SK-N-SH (cell line): ENCODE data around the gene SCUBE3. TPM values are rescaled to one million over a fixed set of nuclear protein-coding genes. Genes with fewer than 3 reads are reported as not detected.

ENCODE experiments used
- CTCF ChIA-PET: fragments of 300-600, 350-600 bp; formaldehyde crosslinking; extraction: SDS; loops from one replicate; lab custom pipeline; 2021; lab: Yijun Ruan, JAX
- POLR2A ChIA-PET: fragments of 350-600 bp; sonication (Branson Sonifier 250); formaldehyde crosslinking; extraction: SDS; loops from one replicate; lab custom pipeline; 2020; ENCODE audit warnings: antibody characterized with exemption, inconsistent platforms; lab: Yijun Ruan, JAX
- DNase-seq: peaks from one replicate; pipeline ENCODE4 v3.0.0; 2012
- H2AFZ ChIP-seq: fragments of 200-600 bp; sonication (generic); 2 replicates; pipeline ENCODE4 v1.8.1; 2016; ENCODE audit warnings: antibody characterized with exemption, mild to moderate bottlenecking, low read depth
- H3F3A ChIP-seq: fragments of 200-600 bp; sonication (generic); replicated peaks from 2 replicates; pipeline ENCODE3; 2016; ENCODE audit warnings: antibody characterized with exemption, mild to moderate bottlenecking; ENCODE audit not compliant: insufficient read depth
- H3K27ac ChIP-seq, 2 experiments: fragments of 200-500 bp in 1 of 2; fragments of 200-600 bp in 1 of 2; sonication (Bioruptor generic) in 1 of 2; sonication (generic), shearing (Covaris generic) in 1 of 2; 2 replicates each; pipeline versions ENCODE4 v1.5.1 to v1.6.1; 2014 to 2016; ENCODE audit warnings: low read depth in 2 of 2, inconsistent platforms in 1 of 2, low read length in 1 of 2, mild to moderate bottlenecking in 1 of 2, mixed read lengths in 1 of 2
- H3K27me3 ChIP-seq: fragments of 200-600 bp; sonication (generic), shearing (Covaris generic); 2 replicates; pipeline ENCODE4 v1.6.1; 2016; ENCODE audit warnings: mixed run types; ENCODE audit not compliant: insufficient read depth
- H3K36me3 ChIP-seq, 2 experiments: fragments of 200-500 bp in 1 of 2; fragments of 200-600 bp in 1 of 2; sonication (Bioruptor generic) in 1 of 2; sonication (generic) in 1 of 2; replicated peaks in 1 of 2; 2 replicates each; pipeline versions ENCODE3 to v1.5.1; 2014 to 2016; ENCODE audit warnings: low read length in 1 of 2, mild to moderate bottlenecking in 1 of 2; ENCODE audit not compliant: insufficient read depth in 2 of 2, control insufficient read depth in 1 of 2
- H3K4me1 ChIP-seq, 2 experiments: fragments of 200-500 bp in 1 of 2; fragments of 200-600 bp in 1 of 2; sonication (Bioruptor generic) in 1 of 2; sonication (generic), shearing (Covaris generic) in 1 of 2; 2 replicates each; pipeline versions ENCODE4 v1.5.1 to v1.6.1; 2014 to 2016; ENCODE audit warnings: low read depth in 1 of 2, low read length in 1 of 2, mixed run types in 1 of 2; ENCODE audit not compliant: insufficient read depth in 2 of 2, control insufficient read depth in 1 of 2
- H3K4me2 ChIP-seq: fragments of 200-600 bp; sonication (generic), shearing (Covaris generic); 2 replicates; pipeline ENCODE4 v1.6.1; 2017; ENCODE audit warnings: mixed run types
- H3K4me3 ChIP-seq, 2 experiments: fragments of 200-500 bp in 1 of 2; fragments of 200-600 bp in 1 of 2; sonication (Bioruptor generic) in 1 of 2; sonication (generic), shearing (Covaris generic) in 1 of 2; 2 replicates each; pipeline versions ENCODE4 v1.5.1 to v1.8.1; 2014 to 2016; ENCODE audit warnings: low read depth in 2 of 2, inconsistent platforms in 1 of 2, low read length in 1 of 2, mild to moderate bottlenecking in 1 of 2, mixed read lengths in 1 of 2, moderate library complexity in 1 of 2
- H3K79me2 ChIP-seq: fragments of 200-600 bp; sonication (generic); 2 replicates; pipeline ENCODE4 v1.8.1; 2017; ENCODE audit warnings: mild to moderate bottlenecking; ENCODE audit not compliant: insufficient read depth
- H3K9ac ChIP-seq: fragments of 200-600 bp; sonication (generic); 2 replicates; pipeline ENCODE4 v1.6.1; 2017; ENCODE audit warnings: mixed run types
- H3K9me2 ChIP-seq: fragments of 200-600 bp; sonication (generic); 2 replicates; pipeline ENCODE4 v1.6.1; 2017; ENCODE audit warnings: mixed run types
- H3K9me3 ChIP-seq: fragments of 200-600 bp; sonication (generic); 2 replicates; pipeline ENCODE4 v1.6.1; 2017; ENCODE audit warnings: mixed run types, mild to moderate bottlenecking, moderate library complexity
- H4K20me1 ChIP-seq: fragments of 200-600 bp; sonication (generic); 2 replicates; pipeline ENCODE4 v1.6.1; 2017; ENCODE audit warnings: mild to moderate bottlenecking, mixed run types; ENCODE audit not compliant: insufficient read depth
- ELF1 ChIP-seq: IDR thresholded peaks from 2 replicates; pipeline ENCODE4 v1.4.0; 2012
- EP300 ChIP-seq, 2 experiments: IDR thresholded peaks; 2 replicates each; pipeline versions ENCODE4 v1.4.0 to v1.6.1; 2012; ENCODE audit warnings: borderline replicate concordance in 1 of 2, low read depth in 1 of 2, low read length in 1 of 2
- GABPA ChIP-seq: IDR thresholded peaks from 2 replicates; pipeline ENCODE4 v1.4.0; 2012; ENCODE audit warnings: low read depth, mild to moderate bottlenecking
- GATA2 ChIP-seq: sonication (generic); formaldehyde crosslinking; IDR thresholded peaks from 2 replicates; pipeline ENCODE4 v1.5.0; 2020; ENCODE audit warnings: mild to moderate bottlenecking, missing genetic modification reagents
- MAX ChIP-seq: IDR thresholded peaks from 2 replicates; pipeline ENCODE4 v1.4.0; 2012; ENCODE audit warnings: low read depth
- MEF2A ChIP-seq: IDR thresholded peaks from 2 replicates; pipeline ENCODE4 v1.4.0; 2012; ENCODE audit warnings: low read depth, borderline replicate concordance
- MXI1 ChIP-seq: IDR thresholded peaks from 2 replicates; pipeline ENCODE4 v1.6.1; 2012; ENCODE audit warnings: mild to moderate bottlenecking, low read depth, low read length, improper control_type of control experiment
- RAD21 ChIP-seq: IDR thresholded peaks from 2 replicates; pipeline ENCODE4 v1.6.1; 2012; ENCODE audit warnings: mild to moderate bottlenecking, low read length
- RCOR1 ChIP-seq: fragments of 150-350 bp; IDR thresholded peaks from 2 replicates; pipeline ENCODE4 v1.6.1; 2017; ENCODE audit warnings: antibody characterized with exemption, low read length
- RFX5 ChIP-seq: IDR thresholded peaks from 2 replicates; pipeline ENCODE4 v1.6.1; 2012; ENCODE audit warnings: mild to moderate bottlenecking, improper control_type of control experiment, low read length
- TCF12 ChIP-seq: IDR thresholded peaks from 2 replicates; pipeline ENCODE4 v1.4.0; 2012
- TEAD4 ChIP-seq: IDR thresholded peaks from 2 replicates; pipeline ENCODE4 v1.4.0; 2012; ENCODE audit warnings: mild to moderate bottlenecking, borderline replicate concordance; ENCODE audit not compliant: insufficient read depth
- whole genome bisulfite sequencing: methylation state at CpG from one replicate; pipeline ENCODE4 v1.1.6; 2017; ENCODE audit warnings: low lambda C conversion rate; 5-methylcytosine and 5-hydroxymethylcytosine counted together
- polyA plus RNA-seq, 3 experiments: library from polyadenylated mRNA; depleted of rRNA; stranded (reverse); fragments of >200 nt; gene quantifications; 2 replicates each; pipeline ENCODE4 v1.2.3, GENCODE V29; 2012
- TF ChIP-seq, protein P1 (sequence below): fragments of 150-350 bp; IDR thresholded peaks from 2 replicates; pipeline ENCODE4 v1.6.1; 2016; ENCODE audit warnings: mild to moderate bottlenecking, low read depth, low read length
- TF ChIP-seq, protein P2 (sequence below): fragments of 150-350 bp; IDR thresholded peaks from 2 replicates; pipeline ENCODE4 v1.6.1; 2017; ENCODE audit warnings: antibody characterized with exemption, low read length, low read depth, borderline replicate concordance

SCUBE3 gene
- polyA plus RNA-seq, 1 of the 3 experiments (the other 2 are of a cell fraction): 2.0 TPM

DNA sequence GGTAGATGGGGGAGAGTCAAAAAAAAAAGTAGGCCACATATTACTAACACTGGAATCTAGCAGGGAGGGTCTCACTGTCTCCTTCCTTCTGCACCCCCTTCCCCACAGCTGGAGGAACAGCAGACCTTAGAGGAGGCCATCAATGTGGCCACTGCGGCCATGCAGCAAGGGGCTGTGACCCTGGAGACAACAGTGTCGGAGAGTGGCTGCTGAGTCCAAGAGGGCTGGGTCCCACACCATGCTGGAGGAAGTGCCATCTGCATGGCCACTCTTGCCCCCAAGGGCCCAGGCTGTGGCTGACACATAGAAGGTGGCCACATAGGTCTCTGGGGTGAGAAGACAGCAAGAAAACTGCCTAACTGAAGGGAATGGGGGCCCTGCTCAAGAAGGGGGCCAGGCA lies 81.3 kb downstream of the SCUBE3 start:
- no peak overlapping the region for H3K9ac ChIP-seq
- H3K27ac ChIP-seq: no peak overlapping the region; a peak in 1 of 4 replicates
- no peak for DNase-seq
- ChIA-PET CTCF (interaction anchor here (0.6 to 7.2 kb wide), 11 partner anchors 9 to 441 kb away, joined by 3 to 61 read pairs (median 11); partner anchors contain the start of genes ARMC12, PPARD and RPL10A), POLR2A (interaction anchor here (1.1 kb wide), 1 partner anchor 17 kb away, joined by 3 read pairs; no protein-coding TSS in a partner anchor)
- H3K79me2 ChIP-seq: no peaks in the 10 kb centered on the region
- peaks cover 16 to 52% of the 10 kb centered on the region in 2 experiments for H3K36me3 ChIP-seq
- no peaks in the 10 kb centered on the region for H4K20me1 ChIP-seq
- TF ChIP-seq RFX5: no peak
- TF ChIP-seq RCOR1: no peak
- TF ChIP-seq ELF1: no peak
- TF ChIP-seq TEAD4: no peak
- TF ChIP-seq, protein P1, sequence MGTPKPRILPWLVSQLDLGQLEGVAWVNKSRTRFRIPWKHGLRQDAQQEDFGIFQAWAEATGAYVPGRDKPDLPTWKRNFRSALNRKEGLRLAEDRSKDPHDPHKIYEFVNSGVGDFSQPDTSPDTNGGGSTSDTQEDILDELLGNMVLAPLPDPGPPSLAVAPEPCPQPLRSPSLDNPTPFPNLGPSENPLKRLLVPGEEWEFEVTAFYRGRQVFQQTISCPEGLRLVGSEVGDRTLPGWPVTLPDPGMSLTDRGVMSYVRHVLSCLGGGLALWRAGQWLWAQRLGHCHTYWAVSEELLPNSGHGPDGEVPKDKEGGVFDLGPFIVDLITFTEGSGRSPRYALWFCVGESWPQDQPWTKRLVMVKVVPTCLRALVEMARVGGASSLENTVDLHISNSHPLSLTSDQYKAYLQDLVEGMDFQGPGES: no peak
- TF ChIP-seq MXI1: no peak
- no peak overlapping the region for H2AFZ ChIP-seq
- H3F3A ChIP-seq: no peaks in the 10 kb centered on the region
- H3K9me3 ChIP-seq: no peaks in the 10 kb centered on the region
- H3K27me3 ChIP-seq: no peaks in the 10 kb centered on the region
- H3K4me2 ChIP-seq: no peak overlapping the region
- 86% methylated on average over 2 of the region's 2 CpGs for WGBS
- no peak overlapping the region for H3K4me3 ChIP-seq
- H3K4me1 ChIP-seq: peaks cover 0 to 4% of the 10 kb centered on the region in 2 experiments; a peak in 1 of 4 replicates
- H3K9me2 ChIP-seq: no peaks in the 10 kb centered on the region

- H3K4me3 ChIP-seq: no peak overlapping the region
- H3K4me2 ChIP-seq: no peak overlapping the region
- no peak for DNase-seq
- no peaks in the 10 kb centered on the region for H3K27me3 ChIP-seq
- no peak overlapping the region for H2AFZ ChIP-seq
- no peak overlapping the region; a peak in 1 of 4 replicates for H3K27ac ChIP-seq
- H3K4me1 ChIP-seq: peaks cover 0 to 4% of the 10 kb centered on the region in 2 experiments; a peak in 1 of 4 replicates
- no peaks in the 10 kb centered on the region for H3K79me2 ChIP-seq
- ChIA-PET POLR2A (interaction anchor here (1.1 kb wide), 1 partner anchor 17 kb away, joined by 3 read pairs; no protein-coding TSS in a partner anchor), CTCF (interaction anchor here (0.6 to 7.2 kb wide), 12 partner anchors 9 to 441 kb away, joined by 3 to 61 read pairs (median 10); partner anchors contain the start of genes ARMC12, PPARD and RPL10A)
- H3K9me2 ChIP-seq: no peaks in the 10 kb centered on the region
- WGBS: 51% methylated on average over 3 of the region's 3 CpGs
- H3K36me3 ChIP-seq: peaks cover 16 to 45% of the 10 kb centered on the region in 2 experiments
- H3K9me3 ChIP-seq: no peaks in the 10 kb centered on the region
- no peaks in the 10 kb centered on the region for H4K20me1 ChIP-seq
- H3F3A ChIP-seq: no peaks in the 10 kb centered on the region
- TF ChIP-seq ELF1 (no peak), MXI1 (no peak), RAD21 (no peak), MAX (no peak), TCF12 (no peak), GATA2 (CRISPR knock-in tag) (no peak), EP300 (IDR thresholded peaks at IDR 0.05; ENCODE audit: borderline replicate concordance in 1 of 2, low read depth in 1 of 2, low read length in 1 of 2) (no peak), MEF2A (no peak), GABPA (no peak)
- TF ChIP-seq, protein P2, sequence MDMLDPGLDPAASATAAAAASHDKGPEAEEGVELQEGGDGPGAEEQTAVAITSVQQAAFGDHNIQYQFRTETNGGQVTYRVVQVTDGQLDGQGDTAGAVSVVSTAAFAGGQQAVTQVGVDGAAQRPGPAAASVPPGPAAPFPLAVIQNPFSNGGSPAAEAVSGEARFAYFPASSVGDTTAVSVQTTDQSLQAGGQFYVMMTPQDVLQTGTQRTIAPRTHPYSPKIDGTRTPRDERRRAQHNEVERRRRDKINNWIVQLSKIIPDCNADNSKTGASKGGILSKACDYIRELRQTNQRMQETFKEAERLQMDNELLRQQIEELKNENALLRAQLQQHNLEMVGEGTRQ: no peak
- H3K9ac ChIP-seq: no peak overlapping the region
Observed at GRCh38 chr6:35295521-35296315, 82.0 kb downstream of the SCUBE3 start.
